H7 (cell line): ENCODE data around the gene SPINK4. TPM values are rescaled to one million over a fixed set of nuclear protein-coding genes. Genes with fewer than 3 reads are reported as not detected.

ENCODE experiments used
- DNase-seq: peaks from one replicate; pipeline ENCODE4 v3.0.0; 2012
- H3K27me3 ChIP-seq: 2 replicates; pipeline ENCODE4 v1.6.0; 2011; ENCODE audit warnings: mild to moderate bottlenecking, low read length; ENCODE audit not compliant: control insufficient read depth, insufficient read depth
- H3K36me3 ChIP-seq: replicated peaks from 2 replicates; pipeline ENCODE4 v1.5.1; 2011; ENCODE audit warnings: low read length; ENCODE audit not compliant: control insufficient read depth, insufficient read depth
- H3K4me3 ChIP-seq: 2 replicates; pipeline ENCODE4 v1.5.1; 2011; ENCODE audit warnings: low read depth, mild to moderate bottlenecking, control low read depth, low read length, moderate library complexity; ENCODE audit not compliant: insufficient read depth
- total RNA-seq: library from RNA; depleted of rRNA; stranded (reverse); fragments of >200 nt; shearing (Covaris generic); gene quantifications from 2 replicates; pipeline ENCODE4 v1.2.3, GENCODE V29; 2014; rRNA removed

SPINK4 gene
- total RNA-seq, 1 experiment from 2014 or later: not detected

DNA sequence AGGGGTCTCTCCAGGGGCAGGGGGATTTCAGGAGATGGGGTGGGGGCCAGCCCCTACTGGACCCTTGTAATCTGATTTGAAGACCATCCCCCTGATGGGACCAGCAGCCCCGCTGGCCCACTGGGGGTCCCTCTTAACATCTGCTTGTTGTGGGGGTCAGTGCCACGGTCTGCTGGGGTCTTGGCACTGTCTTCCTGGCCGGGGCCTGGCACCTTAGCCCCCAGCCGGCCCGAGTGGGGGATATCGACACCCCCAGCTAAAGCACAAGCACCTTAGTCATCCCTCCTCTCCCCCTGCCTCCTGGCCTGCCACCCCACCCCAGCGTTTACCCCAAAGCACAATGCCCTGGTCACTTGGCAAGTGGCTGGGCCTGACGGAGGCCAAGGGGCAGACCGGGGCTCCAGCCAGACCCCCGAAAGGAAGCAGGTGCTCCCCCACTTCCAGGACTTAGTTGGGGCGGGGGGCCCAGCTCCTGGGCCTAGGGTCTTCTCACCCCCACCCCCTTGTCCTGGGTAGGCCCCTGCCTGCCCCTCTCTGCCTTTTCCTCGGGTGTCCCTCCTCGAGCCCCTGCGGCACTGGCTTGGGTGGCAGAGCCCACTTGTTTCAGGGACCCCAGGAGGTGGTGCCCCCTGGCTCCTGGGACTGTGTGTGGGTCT, 49.0 kb downstream of the SPINK4 start:
- no peak overlapping the region for H3K4me3 ChIP-seq
- H3K27me3 ChIP-seq: no peaks in the 10 kb centered on the region
- 0 out of 2 replicates have a peak, but pooled peaks cover 1% of the 10 kb centered on the region for H3K36me3 ChIP-seq
- DNase-seq: peak; percentile 35

DNA sequence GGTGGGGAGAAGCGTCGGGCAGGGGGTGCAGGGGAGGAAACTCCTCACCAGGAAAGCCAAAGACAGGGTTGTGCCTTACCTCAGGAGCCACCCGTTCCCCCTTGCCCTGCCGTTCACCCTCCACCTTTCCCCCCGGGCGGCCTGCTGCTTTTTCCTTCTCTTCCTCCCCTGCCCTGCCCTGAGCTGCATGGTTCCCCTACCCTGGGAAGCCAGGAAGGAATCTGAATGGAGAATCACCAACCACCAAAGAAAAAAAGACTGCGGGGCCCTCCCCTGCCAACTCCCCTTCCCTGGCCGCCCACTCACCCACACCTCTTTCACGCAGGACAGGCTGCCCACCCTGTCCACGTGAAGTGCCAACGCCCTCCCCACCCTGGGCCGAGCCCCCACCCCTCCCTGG, 49.5 kb downstream of the SPINK4 start:
- H3K27me3 ChIP-seq: no peaks in the 10 kb centered on the region
- DNase-seq: peak; percentile 52
- 0 out of 2 replicates have a peak, but pooled peaks cover 1% of the 10 kb centered on the region for H3K36me3 ChIP-seq
- 0 out of 2 replicates have a peak overlapping the region, but pooled peaks have one; percentile 96 for H3K4me3 ChIP-seq

DNA sequence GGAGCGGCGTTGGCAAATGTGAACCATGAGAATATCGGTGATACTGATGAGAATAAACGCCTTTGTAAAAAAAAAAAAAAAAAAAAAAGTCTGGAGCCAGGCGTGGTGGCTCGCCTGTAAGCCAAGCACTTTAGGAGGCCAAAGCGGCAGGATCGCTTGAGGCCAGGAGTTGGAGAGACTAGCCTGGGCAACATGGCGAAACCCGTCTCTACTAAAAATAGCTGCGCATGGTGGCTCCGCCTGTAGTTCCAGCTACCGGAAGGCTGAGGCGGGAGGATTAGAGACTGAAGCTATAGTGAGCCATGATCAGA, 49.9 kb downstream of the SPINK4 start:
- H3K36me3 ChIP-seq: 0 out of 2 replicates have a peak, but pooled peaks cover 1% of the 10 kb centered on the region
- H3K4me3 ChIP-seq: peak overlapping the region; percentile 96
- H3K27me3 ChIP-seq: no peaks in the 10 kb centered on the region
- no peak for DNase-seq

DNA sequence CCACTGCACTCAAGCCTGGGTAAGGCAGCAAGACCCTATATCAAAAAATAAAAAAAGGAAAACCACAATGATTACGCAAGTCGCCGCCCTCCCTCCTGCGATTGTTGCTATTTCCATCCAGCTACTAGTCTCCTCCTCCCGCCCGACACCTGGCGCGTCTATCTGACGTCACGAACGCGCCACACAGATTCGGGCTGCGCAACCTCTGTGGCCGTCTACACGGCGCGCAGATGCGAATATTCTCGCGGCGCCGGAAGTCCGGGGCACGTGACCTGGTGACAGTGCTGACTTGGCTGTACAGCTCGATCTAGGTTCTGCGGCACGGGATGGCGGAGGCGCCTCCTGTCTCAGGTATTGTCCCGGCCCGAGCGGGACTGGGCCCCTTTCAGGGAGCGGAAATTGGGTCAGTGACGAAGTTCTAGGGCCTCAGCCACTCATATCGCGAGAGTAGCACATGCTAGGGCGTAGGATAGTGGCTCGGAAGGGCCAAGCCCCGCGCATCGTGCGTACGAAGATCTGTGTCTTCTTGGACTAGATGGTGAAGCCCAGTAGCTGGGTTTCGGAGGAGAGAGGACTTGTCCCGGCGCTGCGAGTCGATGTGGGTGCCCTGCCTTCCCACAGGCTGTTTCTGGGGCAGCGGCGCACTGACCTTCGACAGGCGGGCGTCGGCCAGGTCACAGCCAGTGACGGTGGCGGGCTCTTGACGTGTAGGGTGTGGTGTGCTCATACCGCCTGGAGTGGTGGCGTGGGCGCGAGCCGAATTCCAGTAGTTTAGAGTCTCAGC, 50.5 kb downstream of the SPINK4 start, which contains the start of gene NFX1:
TSS of gene NFX1 (plus strand) at position 270 of the 784 bp plus-strand sequence. CDS start at position 327, 57 bp downstream.
- peak within 1 kb of the TSS; percentile 96 for H3K4me3 ChIP-seq
- peaks cover 3% of the 10 kb centered on the region; the same call in 1 of the 2 replicates for H3K36me3 ChIP-seq
- no peaks in the 10 kb centered on the region for H3K27me3 ChIP-seq
- DNase-seq: peak; percentile 95

DNA sequence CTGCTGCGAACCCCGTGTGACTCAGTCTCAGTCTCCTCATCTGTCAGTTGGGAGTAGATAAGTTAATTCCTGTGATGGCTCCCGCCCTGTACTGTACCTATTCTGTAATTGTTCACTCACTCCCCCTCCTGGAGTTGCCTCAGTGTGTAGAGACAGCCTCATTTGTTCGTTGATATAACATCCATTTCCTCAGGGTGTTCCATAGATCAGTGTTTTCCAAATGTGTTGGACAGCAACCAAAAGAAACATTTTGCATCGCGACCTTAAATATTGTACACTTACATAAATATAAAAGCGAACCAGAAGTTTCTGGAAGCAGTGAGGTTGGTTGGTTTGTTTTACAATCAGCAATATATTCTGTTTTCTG, 51.0 kb downstream of the SPINK4 start:
- no peak for DNase-seq
- H3K36me3 ChIP-seq: peaks cover 5% of the 10 kb centered on the region
- peak overlapping the region; percentile 96 for H3K4me3 ChIP-seq
- H3K27me3 ChIP-seq: no peaks in the 10 kb centered on the region

DNA sequence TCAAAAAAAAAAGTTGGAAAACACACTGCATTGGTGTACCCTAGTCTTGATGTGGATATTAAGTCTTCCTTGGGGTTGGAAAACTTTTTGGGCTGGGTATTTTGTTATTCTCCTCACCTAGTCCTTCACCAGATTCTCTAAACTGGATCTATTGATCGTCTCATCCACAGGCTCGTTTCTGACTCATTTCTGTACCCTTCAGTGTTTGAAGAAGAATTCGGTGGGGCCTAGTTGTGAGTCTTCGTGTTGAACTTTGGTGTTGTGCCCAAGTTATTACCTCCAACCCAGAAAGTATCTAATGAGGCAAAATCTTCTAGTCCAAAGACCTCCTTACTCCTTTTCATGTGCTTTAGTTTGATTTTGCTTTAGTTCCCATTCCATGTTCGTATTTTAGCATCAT, 51.9 kb downstream of the SPINK4 start:
- Histone ChIP-seq H3K36me3 (peaks cover 5% of the 10 kb centered on the region), H3K27me3 (no peaks in the 10 kb centered on the region), H3K4me3 (no peak overlapping the region)
- DNase-seq: no peak

DNA sequence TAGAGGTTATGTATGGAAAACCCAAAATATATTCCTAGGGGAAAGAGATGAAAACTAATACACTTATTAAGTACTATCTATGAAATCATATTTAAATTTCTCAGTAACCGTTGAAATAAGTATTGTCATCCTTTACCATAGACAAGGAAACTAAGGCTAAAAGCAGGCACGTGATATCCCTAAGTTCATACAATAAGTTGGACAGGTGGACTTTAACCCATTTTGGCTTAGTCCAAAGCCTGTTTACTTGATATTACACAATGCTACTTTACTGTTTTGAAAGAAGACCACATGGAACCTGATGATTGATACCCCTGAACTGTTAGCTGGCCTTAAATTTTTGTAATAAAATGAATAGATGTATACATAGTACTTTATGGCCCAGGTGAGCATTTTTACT, 53.8 kb downstream of the SPINK4 start:
- no peak for DNase-seq
- no peaks in the 10 kb centered on the region for H3K27me3 ChIP-seq
- H3K4me3 ChIP-seq: no peak overlapping the region
- H3K36me3 ChIP-seq: peaks cover 12% of the 10 kb centered on the region

DNA sequence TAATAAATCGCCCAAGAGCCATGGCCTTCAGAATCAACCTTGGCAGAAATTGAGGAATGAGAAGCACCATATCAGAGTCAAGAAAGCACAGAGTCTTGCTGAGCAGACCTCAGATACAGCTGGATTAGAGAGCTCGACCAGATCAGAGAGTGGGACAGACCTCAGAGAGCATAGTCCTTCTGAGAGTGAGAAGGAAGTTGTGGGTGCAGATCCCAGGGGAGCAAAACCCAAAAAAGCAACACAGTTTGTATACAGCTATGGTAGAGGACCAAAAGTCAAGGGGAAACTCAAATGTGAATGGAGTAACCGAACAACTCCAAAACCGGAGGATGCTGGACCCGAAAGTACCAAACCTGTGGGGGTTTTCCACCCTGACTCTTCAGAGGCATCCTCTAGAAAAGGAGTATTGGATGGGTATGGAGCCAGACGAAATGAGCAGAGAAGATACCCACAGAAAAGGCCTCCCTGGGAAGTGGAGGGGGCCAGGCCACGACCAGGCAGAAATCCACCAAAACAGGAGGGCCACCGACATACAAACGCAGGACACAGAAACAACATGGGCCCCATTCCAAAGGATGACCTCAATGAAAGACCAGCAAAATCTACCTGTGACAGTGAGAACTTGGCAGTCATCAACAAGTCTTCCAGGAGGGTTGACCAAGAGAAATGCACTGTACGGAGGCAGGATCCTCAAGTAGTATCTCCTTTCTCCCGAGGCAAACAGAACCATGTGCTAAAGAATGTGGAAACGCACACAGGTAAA, 54.9 kb downstream of the SPINK4 start:
- Histone ChIP-seq H3K27me3 (no peaks in the 10 kb centered on the region), H3K4me3 (no peak overlapping the region), H3K36me3 (peaks cover 14% of the 10 kb centered on the region)
- DNase-seq: no peak

DNA sequence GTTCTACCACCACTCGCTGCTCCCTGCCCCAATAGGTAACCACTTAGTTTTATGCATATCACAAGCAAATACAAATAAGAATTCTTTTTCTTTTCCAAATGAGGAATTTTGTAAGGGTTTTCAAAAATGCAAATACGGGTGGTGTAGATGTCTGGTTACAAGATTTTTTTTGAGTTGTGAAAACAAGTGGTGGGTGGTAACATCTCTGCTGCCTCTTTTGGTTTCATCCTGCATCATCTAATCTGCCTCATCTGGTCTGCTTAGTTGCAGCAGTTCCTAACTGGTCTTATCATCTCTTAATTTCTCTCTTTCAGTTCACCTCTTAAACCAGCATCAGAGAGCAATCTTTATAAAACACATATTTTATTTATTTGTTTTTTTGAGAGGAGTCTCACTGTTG, 55.6 kb downstream of the SPINK4 start:
- Histone ChIP-seq H3K4me3 (no peak overlapping the region), H3K27me3 (no peaks in the 10 kb centered on the region), H3K36me3 (peaks cover 17% of the 10 kb centered on the region)
- no peak for DNase-seq

DNA sequence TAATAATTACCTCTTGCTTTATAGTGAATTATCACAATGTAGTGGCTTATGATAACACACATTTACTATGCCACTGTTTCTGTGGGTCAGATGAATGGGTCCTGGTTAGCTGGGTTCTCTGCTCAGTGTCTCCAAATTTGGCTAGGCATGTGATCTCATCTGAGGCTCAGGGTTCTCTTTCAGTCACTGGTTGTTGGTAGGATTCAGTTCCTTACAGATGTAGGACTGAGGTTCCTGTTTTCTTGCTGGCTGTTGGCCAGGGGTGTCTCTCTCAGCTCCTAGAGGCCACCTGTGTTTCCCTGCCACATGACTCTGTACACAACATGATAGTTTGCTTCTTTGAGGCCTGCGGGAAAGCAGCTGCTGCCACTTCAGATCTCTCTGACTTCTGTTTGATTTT, 57.5 kb downstream of the SPINK4 start:
- no peak for DNase-seq
- H3K36me3 ChIP-seq: peaks cover 22% of the 10 kb centered on the region
- no peak overlapping the region for H3K4me3 ChIP-seq
- H3K27me3 ChIP-seq: no peaks in the 10 kb centered on the region

Other genes starting within 250 kb of the SPINK4 start
- gene APTX, start 238.5 kb upstream of the SPINK4 start, total RNA-seq: 45.0 and 50.7 TPM in 2 replicates
- gene DNAJA1, start 214.9 kb upstream of the SPINK4 start, total RNA-seq: 52.4 and 53.8 TPM in 2 replicates
- 30.4 and 33.7 TPM in 2 replicates for gene SMU1, start 163.5 kb upstream of the SPINK4 start, total RNA-seq
- 5.5 and 6.7 TPM in 2 replicates for gene B4GALT1, start 72.8 kb upstream of the SPINK4 start, total RNA-seq
- gene BAG1, start 24.5 kb downstream of the SPINK4 start, total RNA-seq: 27.8 and 28.7 TPM in 2 replicates
- 44.6 and 60.0 TPM in 2 replicates for gene CHMP5, start 24.9 kb downstream of the SPINK4 start, total RNA-seq
- gene NFX1, start 50.3 kb downstream of the SPINK4 start, total RNA-seq: 14.0 and 21.9 TPM in 2 replicates
- gene AQP7, start 162.4 kb downstream of the SPINK4 start, total RNA-seq: not detected in 2 replicates
- gene AQP3, start 207.4 kb downstream of the SPINK4 start, total RNA-seq: 0.18 and 2.6 TPM in 2 replicates
- gene NOL6, start 233.8 kb downstream of the SPINK4 start, total RNA-seq: 53.9 and 59.7 TPM in 2 replicates